ENCODE results near the gene ONECUT3.

Gene ONECUT3

GRCh38 chr19:1799695-1800342, 46.5 kb downstream of the ONECUT3 start:
- DNase-seq = no peak

- no peak for DNase-seq
Measured at GRCh38 chr19:1804858-1805257, 51.6 kb downstream of the ONECUT3 start.

- no peak for DNase-seq
Measured at GRCh38 chr19:1805401-1806183, 52.3 kb downstream of the ONECUT3 start.

- no peak for DNase-seq
Measured at GRCh38 chr19:1806184-1807029, 53.1 kb downstream of the ONECUT3 start.

GRCh38 chr19:1807030-1807694, 53.9 kb downstream of the ONECUT3 start:
- DNase-seq = no peak

- no peak for DNase-seq
Measured at GRCh38 chr19:1807695-1808394, 54.5 kb downstream of the ONECUT3 start.

- DNase-seq = no peak
Measured at GRCh38 chr19:1808395-1808731, 55.1 kb downstream of the ONECUT3 start.

GRCh38 chr19:1809678-1810077, 56.4 kb downstream of the ONECUT3 start:
- DNase-seq = no peak

GRCh38 chr19:1810439-1811160, 57.3 kb downstream of the ONECUT3 start:
- DNase-seq = no peak

- DNase-seq = peak; percentile 47
Measured at GRCh38 chr19:1811472-1811894, 58.2 kb downstream of the ONECUT3 start.

- no peak for DNase-seq
Measured at GRCh38 chr19:1811942-1812425, 58.7 kb downstream of the ONECUT3 start, which contains the start of gene ATP8B3. ATP8B3 (minus strand) TSS chr19:1812276; CDS start chr19:1811736, 540 bp downstream.

GRCh38 chr19:1812426-1813191, 59.3 kb downstream of the ONECUT3 start:
- DNase-seq = peak; percentile 79

- no peak for DNase-seq
Measured at GRCh38 chr19:1813192-1814182, 60.2 kb downstream of the ONECUT3 start.

GRCh38 chr19:1814391-1814790, 61.1 kb downstream of the ONECUT3 start:
- no peak for DNase-seq

GRCh38 chr19:1814833-1815604, 61.7 kb downstream of the ONECUT3 start:
- no peak for DNase-seq

- DNase-seq = no peak
Measured at GRCh38 chr19:1815605-1816529, 62.6 kb downstream of the ONECUT3 start.
